HG02759 (cell line): ENCODE results near the gene JAK3.

Experiments
- ATAC-seq: cut with Tn5 transposase; IDR thresholded peaks from one replicate; pipeline ENCODE4 v1.9.1; 2021; ENCODE audit warnings: mild to moderate bottlenecking, moderate library complexity; ENCODE audit not compliant: unreplicated experiment

JAK3 gene

GRCh38 chr19:17866312-17866963 lies 18.7 kb upstream of the JAK3 start:
- no peak for ATAC-seq

GRCh38 chr19:17865364-17866311 lies 17.9 kb upstream of the JAK3 start:
- ATAC-seq = no peak

- no peak for ATAC-seq
Observed at GRCh38 chr19:17863520-17864182, 15.9 kb upstream of the JAK3 start.

DNA sequence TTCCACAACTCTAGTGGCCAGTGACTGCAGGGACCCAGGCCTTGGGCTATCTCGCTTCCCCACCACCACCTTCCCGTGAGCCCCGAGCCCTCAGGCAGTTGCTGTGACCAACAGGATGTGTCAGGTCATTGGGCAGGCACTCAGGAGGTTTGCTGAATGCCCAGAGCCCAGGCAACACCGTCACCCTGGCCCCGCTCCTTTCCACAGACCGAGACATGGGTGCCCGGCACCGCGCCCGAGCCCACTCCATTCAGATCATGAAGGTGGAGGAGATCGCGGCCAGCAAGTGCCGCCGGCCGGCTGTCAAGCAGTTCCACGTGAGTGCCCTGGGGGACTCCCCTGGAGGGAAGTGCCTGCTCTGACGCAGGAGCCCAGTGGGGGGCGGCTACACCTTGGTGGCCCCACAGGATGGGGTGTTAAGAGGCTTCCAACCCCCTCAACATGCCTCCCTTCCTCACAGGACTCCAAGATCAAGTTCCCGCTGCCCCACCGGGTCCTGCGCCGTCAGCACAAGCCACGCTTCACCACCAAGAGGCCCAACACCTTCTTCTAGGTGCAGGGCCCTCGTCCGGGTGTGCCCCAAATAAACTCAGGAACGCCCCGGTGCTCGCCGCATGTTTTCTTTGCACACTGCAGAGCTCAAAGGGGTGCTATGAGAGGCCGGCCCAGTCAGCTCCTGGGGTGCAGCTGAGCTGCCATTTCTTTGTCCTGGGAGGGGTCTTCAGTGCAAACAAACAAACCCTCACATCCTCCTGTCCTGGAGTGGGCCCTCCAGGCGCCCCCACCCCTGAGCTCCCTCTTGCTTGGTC lies 15.1 kb upstream of the JAK3 start:
- no peak for ATAC-seq

DNA sequence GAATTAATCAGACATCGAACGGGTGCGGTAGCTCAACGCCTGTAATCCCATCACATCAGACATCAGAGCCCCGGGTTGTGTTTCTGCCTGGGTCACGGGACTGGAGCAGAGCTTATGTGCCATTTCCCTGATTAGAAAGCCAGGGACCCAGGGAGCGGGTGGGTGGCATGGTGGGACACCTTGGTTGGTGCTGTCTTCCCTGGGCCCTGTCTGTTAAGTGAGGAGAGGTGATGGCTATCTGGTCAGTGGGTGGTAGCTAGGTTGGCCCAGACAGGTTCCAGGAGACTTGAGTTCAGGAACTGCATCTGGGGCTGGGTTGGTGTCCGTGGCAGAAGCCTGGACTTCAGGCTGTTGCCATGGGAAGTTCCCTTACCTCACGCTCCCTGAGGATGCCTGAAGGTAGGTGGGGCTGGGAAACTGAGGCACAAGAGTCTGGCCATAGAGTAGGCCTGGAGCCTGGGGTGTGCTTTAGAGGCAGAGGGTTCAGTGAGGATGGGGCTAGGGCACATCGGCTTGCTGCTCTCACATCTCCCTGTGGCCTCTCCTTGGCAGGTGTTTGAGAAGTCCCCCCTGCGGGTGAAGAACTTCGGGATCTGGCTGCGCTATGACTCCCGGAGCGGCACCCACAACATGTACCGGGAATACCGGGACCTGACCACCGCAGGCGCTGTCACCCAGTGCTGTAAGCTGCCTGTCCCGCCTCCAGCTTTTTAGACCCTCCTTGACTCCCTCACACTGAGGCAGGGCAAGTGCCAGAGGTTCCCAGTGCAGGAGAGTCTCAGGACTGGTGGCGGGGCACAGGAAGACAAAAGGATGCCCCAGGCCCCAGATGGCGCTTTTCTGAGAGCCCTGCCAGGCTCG lies 14.0 kb upstream of the JAK3 start:
- ATAC-seq = no peak

DNA sequence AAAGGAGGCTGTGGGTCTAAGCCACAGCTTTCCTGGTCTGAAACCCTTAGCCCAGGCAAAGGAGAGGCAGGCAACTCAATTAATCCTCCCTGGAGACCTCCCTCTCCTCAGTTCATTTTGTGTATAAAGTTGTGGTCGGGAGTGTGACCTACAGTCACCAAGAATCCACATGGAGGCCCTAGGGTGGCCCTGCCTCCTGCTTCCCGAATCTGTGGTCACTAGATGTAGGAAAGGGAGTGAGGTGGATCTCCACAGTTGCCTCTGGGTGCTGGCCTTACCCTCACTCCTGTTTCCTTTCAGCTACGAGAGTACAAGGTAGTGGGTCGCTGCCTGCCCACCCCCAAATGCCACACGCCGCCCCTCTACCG lies 13.2 kb upstream of the JAK3 start:
- no peak for ATAC-seq

DNA sequence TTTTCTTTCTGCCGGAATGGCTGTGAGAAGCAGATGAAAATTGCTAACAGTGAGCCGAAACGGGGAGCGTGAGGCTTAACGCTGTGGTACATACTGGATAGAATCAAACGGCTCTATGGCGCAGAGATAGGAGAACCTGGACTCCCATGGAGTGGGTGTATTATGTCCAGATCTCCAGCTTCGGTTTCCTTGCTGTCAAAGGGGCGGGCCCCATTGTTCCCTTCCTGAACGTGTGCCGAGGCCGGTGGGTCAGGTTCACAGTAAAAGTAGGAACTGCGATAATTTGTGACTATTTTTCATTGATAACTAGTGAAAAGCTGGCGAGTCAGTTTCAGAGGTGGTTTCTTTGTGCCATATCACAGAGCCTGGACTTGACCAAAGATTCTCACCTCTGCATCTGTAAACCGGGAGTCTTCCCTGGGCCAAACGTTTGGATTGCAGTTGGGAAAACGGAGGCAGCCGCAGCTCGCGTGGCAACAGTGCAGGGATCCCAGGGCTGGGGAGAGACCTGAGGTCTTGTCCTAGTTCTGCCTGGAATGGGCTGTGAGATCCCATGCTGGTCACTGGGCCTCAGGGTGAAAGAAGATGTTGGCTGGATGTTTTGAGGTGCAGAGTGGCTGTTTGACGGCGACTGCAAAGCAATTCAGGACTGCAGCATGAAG lies 12.7 kb upstream of the JAK3 start:
- ATAC-seq = no peak

DNA sequence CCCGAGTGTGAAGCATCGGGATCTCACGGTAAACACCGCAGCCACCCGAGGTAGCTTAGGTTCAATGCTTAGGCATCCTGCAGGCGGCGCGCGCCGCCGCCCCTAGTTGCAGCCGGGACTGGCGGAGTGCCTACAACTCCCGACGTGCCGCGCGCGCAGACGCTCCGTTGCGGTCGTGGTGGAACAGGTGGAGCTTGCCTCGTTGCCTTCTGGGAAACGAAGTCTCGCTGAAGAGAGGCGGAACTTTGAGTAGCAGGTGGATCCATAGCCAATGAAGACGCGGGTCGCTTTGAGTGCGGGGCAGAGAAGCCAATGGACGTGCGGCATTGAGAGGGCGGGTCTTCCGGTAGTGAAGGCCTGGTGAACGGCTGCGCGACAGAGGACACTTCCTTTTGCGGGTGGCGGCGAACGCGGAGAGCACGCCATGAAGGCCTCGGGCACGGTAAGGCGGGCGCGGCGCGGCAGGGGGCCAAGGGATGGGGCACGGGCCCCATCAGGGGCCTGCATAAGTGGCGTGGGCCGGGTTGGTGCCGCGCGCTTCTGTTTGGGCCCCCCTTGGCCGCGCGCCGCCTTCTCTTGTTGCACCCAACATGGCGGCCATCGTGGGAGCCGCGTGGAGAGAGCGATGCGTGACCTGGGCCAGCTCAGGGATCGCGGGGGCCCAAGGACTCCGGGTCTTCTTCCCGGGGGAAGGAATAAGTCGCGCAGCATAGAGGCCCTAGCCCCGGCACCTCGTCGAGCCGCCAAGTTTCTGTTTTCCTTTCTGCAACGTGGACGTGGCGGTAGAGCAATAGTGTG lies 11.9 kb upstream of the JAK3 start, which contains the start of gene RPL18A:
Gene RPL18A, plus strand, starts transcription at position 378 of the 798 bp plus-strand sequence. Its CDS starts 47 bp downstream, at position 425.
- peak; percentile 92 for ATAC-seq

- ATAC-seq = no peak
Observed at GRCh38 chr19:17855280-17856152, 7.7 kb upstream of the JAK3 start.

GRCh38 chr19:17854061-17854460 lies 6.3 kb upstream of the JAK3 start:
- no peak for ATAC-seq

GRCh38 chr19:17848595-17849292 lies 962 bp upstream of the JAK3 start:
- no peak for ATAC-seq

DNA sequence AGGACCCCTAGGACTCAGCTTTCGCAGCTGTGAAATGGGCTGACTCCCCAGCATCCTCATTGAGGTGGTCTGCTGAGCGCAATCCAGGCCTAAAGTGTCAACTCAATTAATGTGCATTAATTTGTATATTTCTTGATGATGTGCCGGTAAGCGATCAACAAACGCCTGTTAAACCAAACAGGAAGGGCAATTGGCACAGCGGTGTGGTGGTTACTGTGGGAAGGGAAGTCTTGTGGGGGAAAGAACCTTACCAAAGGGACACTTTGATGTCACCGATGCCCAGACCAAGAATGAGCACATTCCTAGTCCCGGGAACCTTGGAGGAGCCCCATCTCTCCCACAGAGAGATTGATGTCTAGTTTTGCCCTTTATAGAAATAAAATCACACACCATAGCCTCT lies 1.6 kb downstream of the JAK3 start:
- no peak for ATAC-seq

GRCh38 chr19:17843908-17844490 lies 3.8 kb downstream of the JAK3 start:
- ATAC-seq = no peak

GRCh38 chr19:17843292-17843827 lies 4.4 kb downstream of the JAK3 start:
- no peak for ATAC-seq

GRCh38 chr19:17842663-17843291 lies 5.0 kb downstream of the JAK3 start:
- ATAC-seq = no peak
